GM23248 (cell line): ENCODE measurements around the gene PDZRN4. TPM values are rescaled to one million over a fixed set of nuclear protein-coding genes. Genes with fewer than 3 reads are reported as not detected.
A peak's percentile ranks its signal among the peaks of the same experiment; 100 is the strongest.
"Not testable (repeated sequence)": the region's sequence is repeated elsewhere in the genome, so short reads cannot be mapped to it uniquely, and the experiment has no call there.

Experiments used
- DNase-seq: peaks from one replicate; pipeline ENCODE4 v3.0.0-alpha.2; 2015
- H2AFZ ChIP-seq: fragments of 200-600 bp; sonication (generic); 2 replicates; pipeline ENCODE4 v1.6.1; 2016; ENCODE audit warnings: antibody characterized with exemption
- H3F3A ChIP-seq: fragments of 200-600 bp; sonication (generic); 2 replicates; pipeline ENCODE4 v1.6.1; 2016; ENCODE audit warnings: mild to moderate bottlenecking, antibody characterized with exemption, mixed run types; ENCODE audit not compliant: insufficient read depth
- H3K27ac ChIP-seq: fragments of 200-600 bp; sonication (generic); 2 replicates; pipeline ENCODE4 v1.5.1; 2016; ENCODE audit warnings: mild to moderate bottlenecking
- H3K27me3 ChIP-seq: fragments of 200-600 bp; sonication (generic); replicated peaks from 2 replicates; pipeline ENCODE4 v1.6.1; 2016; ENCODE audit warnings: mild to moderate bottlenecking; ENCODE audit not compliant: insufficient read depth
- H3K36me3 ChIP-seq: fragments of 200-600 bp; sonication (generic); 2 replicates; pipeline ENCODE4 v1.6.1; 2016; ENCODE audit warnings: low read depth, mild to moderate bottlenecking
- H3K4me1 ChIP-seq: fragments of 200-600 bp; sonication (generic); 2 replicates; pipeline ENCODE4 v1.6.1; 2016; ENCODE audit warnings: mild to moderate bottlenecking; ENCODE audit not compliant: insufficient read depth
- H3K4me2 ChIP-seq: fragments of 200-600 bp; sonication (generic); one replicate; pipeline ENCODE4 v1.6.1; 2016; ENCODE audit warnings: mild to moderate bottlenecking; ENCODE audit not compliant: unreplicated experiment
- H3K4me3 ChIP-seq: fragments of 200-600 bp; sonication (generic); 2 replicates; pipeline ENCODE4 v1.5.1; 2016; ENCODE audit warnings: mild to moderate bottlenecking
- H3K79me2 ChIP-seq: fragments of 200-600 bp; sonication (generic); 2 replicates; pipeline ENCODE4 v1.6.1; 2016; ENCODE audit warnings: mild to moderate bottlenecking; ENCODE audit not compliant: insufficient read depth
- H3K9ac ChIP-seq: fragments of 200-600 bp; sonication (generic); 2 replicates; pipeline ENCODE4 v1.6.1; 2016; ENCODE audit warnings: mild to moderate bottlenecking
- H3K9me2 ChIP-seq: fragments of 200-600 bp; sonication (generic); 2 replicates; pipeline ENCODE4 v1.6.1; 2016; ENCODE audit warnings: mixed run types, mild to moderate bottlenecking, moderate library complexity; ENCODE audit not compliant: insufficient read depth
- H3K9me3 ChIP-seq: fragments of 200-600 bp; sonication (generic); one replicate; pipeline ENCODE4 v1.6.1; 2017; ENCODE audit warnings: low read depth
- H4K20me1 ChIP-seq: fragments of 200-600 bp; sonication (generic); 2 replicates; pipeline ENCODE4 v1.6.0; 2016; ENCODE audit not compliant: insufficient read depth
- EZH2 ChIP-seq: fragments of 200-600 bp; sonication (generic); IDR thresholded peaks from 2 replicates; pipeline ENCODE4 v1.6.1; 2018; ENCODE audit warnings: antibody characterized with exemption, mild to moderate bottlenecking; ENCODE audit not compliant: insufficient read depth, poor library complexity, severe bottlenecking
- EZH2phosphoT487 ChIP-seq: fragments of 200-600 bp; sonication (generic); IDR thresholded peaks from 2 replicates; pipeline ENCODE4 v1.6.1; 2018; ENCODE audit warnings: antibody characterized with exemption, moderate library complexity, mild to moderate bottlenecking, low read depth; ENCODE audit not compliant: insufficient read depth
- WGBS, 2 experiments: methylation state at CpG; one replicate each; pipeline ENCODE4 v1.1.6; 2015 to 2017; ENCODE audit warnings: low lambda C conversion rate in 2 of 2, low coverage in 1 of 2; ENCODE audit errors: missing lambda C conversion rate in 2 of 2; 5-methylcytosine and 5-hydroxymethylcytosine counted together
- in situ Hi-C: fragments of 300-500 bp; cut with MboI; formaldehyde crosslinking; loops from 2 replicates; pipeline ENCODE4 v1.15.0; 2020
- polyA plus RNA-seq: library from polyadenylated mRNA; unstranded; fragments of >200 nt; fragmentation: Nextera tagmentation; extraction: Ambion mirVana; gene quantifications from 2 replicates; pipeline ENCODE4 v1.2.1, GENCODE V29; 2016
- total RNA-seq: library from RNA; depleted of rRNA; stranded (reverse); fragments of >200 nt; shearing (Covaris generic); gene quantifications from 2 replicates; pipeline ENCODE4 v1.2.3, GENCODE V29; 2014

The PDZRN4 gene
- total and polyA plus RNA-seq, 2 experiments from 2014 or later, result not detected

GRCh38 chr12:41190338-41190737 is 2.2 kb downstream of the PDZRN4 start:
- H3K27ac ChIP-seq, result no peak overlapping the region
- no peaks in the 10 kb centered on the region for H3K4me1 ChIP-seq
- H3K79me2 ChIP-seq, result no peaks in the 10 kb centered on the region
- H3K9me2 ChIP-seq, result no peaks in the 10 kb centered on the region
- no peak overlapping the region for H3K4me2 ChIP-seq
- no peaks in the 10 kb centered on the region for H3K36me3 ChIP-seq
- no peaks in the 10 kb centered on the region for H3K9me3 ChIP-seq
- H3F3A ChIP-seq, result no peaks in the 10 kb centered on the region
- no peak overlapping the region for H3K9ac ChIP-seq
- WGBS, 2 experiments, result 13 to 14% methylated on average over 5 of the region's 5 CpGs
- in situ Hi-C loops, result no loop called here
- H2AFZ ChIP-seq, result 0 out of 2 replicates have a peak overlapping the region, but pooled peaks have one; percentile 47
- peaks cover 22% of the 10 kb centered on the region for H3K27me3 ChIP-seq
- DNase-seq, result peak; percentile 6
- no peaks in the 10 kb centered on the region for H4K20me1 ChIP-seq
- no peak for TF ChIP-seq EZH2phosphoT487
- no peak for TF ChIP-seq EZH2
- H3K4me3 ChIP-seq, result no peak overlapping the region

- DNase-seq, H3K79me2 ChIP-seq, H3K9ac ChIP-seq, H3F3A ChIP-seq, H3K36me3 ChIP-seq, H2AFZ ChIP-seq, H3K27ac ChIP-seq, H4K20me1 ChIP-seq, H3K4me3 ChIP-seq, H3K4me1 ChIP-seq, in situ Hi-C loops, H3K4me2 ChIP-seq, H3K9me3 ChIP-seq, H3K9me2 ChIP-seq: not testable (repeated sequence)
- peaks cover 22% of the 10 kb centered on the region for H3K27me3 ChIP-seq
- WGBS, 2 experiments, result 70 to 83% methylated on average over 3 of the region's 3 CpGs
These were observed 3.4 kb downstream of the PDZRN4 start for GRCh38 chr12:41191549-41191948.

- Histone ChIP-seq H3K36me3 (no peaks in the 10 kb centered on the region), H3K27me3 (peaks cover 22% of the 10 kb centered on the region), H3K4me1 (no peaks in the 10 kb centered on the region), H3K79me2 (no peaks in the 10 kb centered on the region), H2AFZ (no peak overlapping the region), H3K9ac (no peak overlapping the region), H3K9me3 (no peaks in the 10 kb centered on the region), H3K4me3 (no peak overlapping the region), H3F3A (no peaks in the 10 kb centered on the region), H3K27ac (no peak overlapping the region), H4K20me1 (no peaks in the 10 kb centered on the region), H3K9me2 (no peaks in the 10 kb centered on the region), H3K4me2 (no peak overlapping the region)
- no peak for DNase-seq
- TF ChIP-seq EZH2phosphoT487, result no peak
- no peak for TF ChIP-seq EZH2
- in situ Hi-C loops, result no loop called here
- 67 to 72% methylated on average over 1 of the region's 1 CpG for WGBS, 2 experiments
These were observed 5.2 kb downstream of the PDZRN4 start for GRCh38 chr12:41193311-41193710.

- DNase-seq, result no peak
- H2AFZ ChIP-seq, result no peak overlapping the region
- H3K27ac ChIP-seq, result no peak overlapping the region
- H3K36me3 ChIP-seq, result no peaks in the 10 kb centered on the region
- H3K27me3 ChIP-seq, result no peaks in the 10 kb centered on the region
- no peaks in the 10 kb centered on the region for H3F3A ChIP-seq
- 9% methylated on average over 2 of the region's 2 CpGs for WGBS, 2 experiments
- H3K9me3 ChIP-seq, result no peaks in the 10 kb centered on the region
- H3K79me2 ChIP-seq, result no peaks in the 10 kb centered on the region
- no peak overlapping the region for H3K4me3 ChIP-seq
- no peak overlapping the region for H3K9ac ChIP-seq
- no peak for TF ChIP-seq EZH2
- TF ChIP-seq EZH2phosphoT487, result no peak
- H3K4me2 ChIP-seq, result no peak overlapping the region
- in situ Hi-C loops, result no loop called here
- H3K4me1 ChIP-seq, result no peaks in the 10 kb centered on the region
- no peaks in the 10 kb centered on the region for H4K20me1 ChIP-seq
- no peaks in the 10 kb centered on the region for H3K9me2 ChIP-seq
These were observed 13.9 kb downstream of the PDZRN4 start for GRCh38 chr12:41202051-41202450.

GRCh38 chr12:41205070-41205709 is 17.1 kb downstream of the PDZRN4 start:
- H3K79me2 ChIP-seq, result no peaks in the 10 kb centered on the region
- DNase-seq, result no peak
- TF ChIP-seq EZH2, result no peak
- no peak for TF ChIP-seq EZH2phosphoT487
- no peak overlapping the region for H3K4me2 ChIP-seq
- H3K36me3 ChIP-seq, result no peaks in the 10 kb centered on the region
- no peak overlapping the region for H3K9ac ChIP-seq
- H4K20me1 ChIP-seq, result no peaks in the 10 kb centered on the region
- H3K4me1 ChIP-seq, result no peaks in the 10 kb centered on the region
- H3K27ac ChIP-seq, result no peak overlapping the region
- H3K9me3 ChIP-seq, result no peaks in the 10 kb centered on the region
- H3K27me3 ChIP-seq, result no peaks in the 10 kb centered on the region
- no peaks in the 10 kb centered on the region for H3K9me2 ChIP-seq
- H3K4me3 ChIP-seq, result no peak overlapping the region
- no peaks in the 10 kb centered on the region for H3F3A ChIP-seq
- no peak overlapping the region for H2AFZ ChIP-seq
- 40 to 44% methylated on average over 4 of the region's 4 CpGs for WGBS, 2 experiments
- in situ Hi-C loops, result no loop called here
